OCI-LY3 (cell line): ENCODE results near the gene AKT3.

ENCODE experiments used
- CTCF ChIP-seq: fragments of 200-600, 300-600 bp; sonication (generic); IDR thresholded peaks from 2 replicates; pipeline ENCODE4 v1.5.1; 2014; ENCODE audit warnings: antibody characterized with exemption, low read length, low read depth
- EZH2phosphoT487 ChIP-seq: fragments of 200-600 bp; shearing (Covaris generic); IDR thresholded peaks from 2 replicates; pipeline ENCODE4 v1.6.1; 2018; ENCODE audit warnings: antibody characterized with exemption, mixed run types, low read depth

- no peak for TF ChIP-seq CTCF
- no peak for TF ChIP-seq EZH2phosphoT487
These were observed 375.1 kb downstream of the AKT3 start for GRCh38 chr1:243474906-243475305.
